Left lobe of liver (tissue), 2 donors: ENCODE results near the gene CYP17A1. TPM values are rescaled to one million over a fixed set of nuclear protein-coding genes. Genes with fewer than 3 reads are reported as not detected.

Experiments
- ATAC-seq: fragments of 200-7000 bp; cut with Tn5 transposase; one replicate; pipeline ENCODE4 v1.9.1; 2020; ENCODE audit warnings: mild to moderate bottlenecking, moderate library complexity
- DNase-seq: peaks from one replicate; pipeline ENCODE4 v3.0.0-alpha.2; 2020; ENCODE audit warnings: low spot score
- total RNA-seq: library from RNA; stranded (reverse); gene quantifications from one replicate; pipeline ENCODE4 v1.2.1, GENCODE V29; 2021
- donor health status: DM: no; HTN: no; CAD: no; lungs with moderate emphysema.
- donor health status: DM: no; HTN: yes; CAD: no.

The CYP17A1 gene
- total RNA-seq, 1 donor from 2014 or later = 3.7 TPM

DNA sequence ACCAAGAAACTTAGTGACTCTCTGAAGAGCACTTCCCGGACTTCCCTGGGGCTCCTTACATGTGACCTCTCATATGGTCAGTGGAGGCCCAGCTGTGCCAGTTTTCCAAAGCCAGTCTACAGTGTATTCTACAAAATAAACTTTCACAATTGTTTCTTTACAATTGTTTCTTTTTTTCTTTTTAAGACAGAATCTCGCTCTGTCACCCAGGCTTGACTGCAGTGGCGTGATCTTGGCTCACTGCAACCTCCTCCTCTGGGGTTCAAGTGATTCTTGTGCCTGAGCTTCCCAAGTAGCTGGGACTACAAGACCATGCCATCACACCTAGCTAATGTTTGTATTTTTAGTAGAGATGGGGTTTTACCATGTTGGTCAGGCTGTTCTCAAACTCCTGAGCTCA is 25.9 kb downstream of the CYP17A1 start:
- ATAC-seq = no peak
- DNase-seq = no peak

DNA sequence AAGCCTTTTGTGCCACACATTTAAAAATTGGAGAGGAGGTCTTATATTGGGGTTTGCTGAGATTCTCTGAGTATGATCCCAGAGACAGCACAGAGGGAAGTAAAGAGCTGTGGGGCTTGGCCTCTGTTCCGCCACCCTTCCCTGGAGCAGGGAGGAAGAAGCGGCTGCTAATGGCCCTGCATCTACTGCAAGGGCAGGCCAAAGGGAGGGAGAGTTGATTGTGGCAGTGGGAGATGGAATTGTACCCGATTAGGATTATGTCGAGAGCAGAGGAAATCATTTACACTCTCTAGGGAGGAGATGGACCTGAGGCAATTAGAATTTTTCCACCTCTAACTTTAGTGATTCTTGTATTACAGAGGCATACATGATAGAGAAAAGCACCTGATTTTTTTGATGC is 28.8 kb downstream of the CYP17A1 start:
- ATAC-seq = no peak

GRCh38 chr10:102804382-102805055 is 32.7 kb downstream of the CYP17A1 start:
- ATAC-seq = no peak
- no peak for DNase-seq

More for the DNA sequence above, 28.8 kb downstream of the CYP17A1 start:
- no peak for DNase-seq

- DNase-seq (no peak), ATAC-seq (no peak)
Measured at GRCh38 chr10:102802920-102803534, 34.2 kb downstream of the CYP17A1 start.

- ATAC-seq (no peak), DNase-seq (no peak)
Measured at GRCh38 chr10:102801978-102802377, 35.2 kb downstream of the CYP17A1 start.

DNA sequence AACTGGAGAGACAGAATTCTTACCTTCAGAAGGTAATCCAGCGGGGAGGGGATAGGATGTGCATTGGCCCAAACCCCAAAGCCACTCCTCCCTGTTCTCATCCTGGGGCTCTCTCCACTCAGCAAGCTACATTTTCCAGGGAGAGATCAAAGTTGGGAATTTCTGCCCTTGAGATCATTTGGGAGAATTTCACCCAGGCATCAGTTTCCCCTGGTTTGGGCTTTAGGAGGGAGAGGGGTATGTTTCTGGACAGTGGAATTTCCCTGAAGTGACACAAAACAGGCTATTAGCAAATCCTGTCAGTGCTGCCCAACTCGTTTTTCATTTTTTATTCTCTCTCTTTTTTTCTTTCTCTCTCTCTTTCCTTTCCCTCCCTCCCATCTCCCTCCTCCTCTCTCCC is 35.7 kb downstream of the CYP17A1 start:
- no peak for ATAC-seq
- no peak for DNase-seq

- ATAC-seq = no peak
- DNase-seq = no peak
Measured at GRCh38 chr10:102800611-102801335, 36.4 kb downstream of the CYP17A1 start.

DNA sequence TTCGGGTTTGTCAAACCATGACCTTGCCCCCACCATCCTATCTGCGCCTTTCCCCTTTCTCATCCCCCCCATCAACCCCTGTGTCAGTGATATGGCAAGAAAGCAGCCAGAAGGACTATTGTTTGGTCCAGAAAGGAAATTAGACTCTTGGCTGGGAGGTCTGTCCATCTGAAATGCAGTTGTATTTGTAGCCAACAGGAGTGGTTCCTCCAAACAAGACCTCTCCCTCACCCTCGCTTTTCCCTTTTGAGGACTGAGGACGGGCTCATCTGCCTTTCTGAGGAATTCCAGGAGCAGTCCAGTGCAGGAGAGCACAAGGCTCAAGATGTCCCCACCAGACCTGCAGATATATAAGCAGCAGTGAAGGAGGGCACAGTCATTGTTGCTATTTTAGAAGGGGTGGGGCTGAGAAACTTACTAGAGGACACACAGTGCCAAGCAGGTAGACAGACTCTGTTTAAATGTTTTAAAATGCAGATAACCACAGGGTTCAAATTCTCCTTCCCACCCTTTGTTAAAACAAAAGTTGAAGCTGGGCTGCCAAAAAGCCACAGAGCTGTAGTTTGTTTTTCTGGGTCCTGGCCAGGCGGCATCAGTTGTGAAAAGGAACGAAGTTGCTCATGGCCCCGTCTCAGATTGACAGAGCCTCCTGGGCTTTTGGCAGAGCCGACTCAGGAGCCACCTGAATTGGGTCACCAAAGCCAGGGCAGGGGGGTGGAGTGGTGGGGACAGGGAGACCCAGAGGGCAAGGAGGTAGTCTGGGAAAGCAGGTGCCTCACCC is 37.3 kb downstream of the CYP17A1 start:
- DNase-seq (peak; percentile 86), ATAC-seq (peak; percentile 72)

GRCh38 chr10:102796407-102797176 is 40.6 kb downstream of the CYP17A1 start:
- peak; percentile 91 for ATAC-seq

DNA sequence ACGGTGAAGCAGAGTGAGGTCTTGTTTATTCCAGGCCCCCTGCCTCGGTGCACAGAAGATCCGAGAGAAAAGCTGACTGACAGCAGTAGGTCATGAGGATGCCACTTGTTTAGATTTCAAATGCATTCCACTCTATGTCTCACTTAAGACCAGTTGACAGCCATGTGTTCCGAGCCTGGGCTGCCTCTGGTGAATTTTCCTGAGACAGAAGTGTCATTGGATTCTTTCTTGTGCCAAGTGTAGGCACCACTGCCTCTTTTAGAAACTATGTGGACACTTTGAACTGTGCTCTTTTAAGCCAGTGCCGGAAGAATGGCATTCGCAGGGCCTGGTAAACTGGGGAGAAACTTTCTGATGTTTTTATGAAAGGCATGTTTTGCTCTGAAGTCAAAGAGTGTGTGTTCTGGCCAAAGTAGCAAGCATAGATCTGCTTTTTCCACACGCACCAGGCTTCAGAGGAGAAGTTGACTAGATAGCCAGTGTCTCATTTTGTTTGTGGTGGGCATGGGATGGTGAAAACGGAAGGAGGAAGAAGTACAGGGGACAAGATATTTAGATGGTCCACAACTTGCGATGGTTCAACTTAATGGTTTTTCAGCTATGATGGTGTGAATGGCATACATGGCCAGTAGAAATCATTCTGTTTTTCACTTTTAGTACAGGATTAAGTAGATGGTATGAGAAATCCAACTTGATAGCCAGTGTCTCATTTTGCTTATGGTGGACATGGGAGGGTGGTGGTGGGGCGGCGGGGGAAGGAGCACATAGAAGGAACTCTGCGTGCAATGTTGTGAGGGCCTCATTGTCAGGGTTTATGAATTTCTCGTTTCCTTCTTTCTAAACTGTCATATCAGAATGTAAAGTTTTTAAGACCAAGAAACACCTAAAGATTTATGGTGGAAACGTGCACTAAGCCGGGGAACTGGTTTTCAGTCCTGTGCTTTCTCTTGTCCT is 41.5 kb downstream of the CYP17A1 start:
- ATAC-seq (peak; percentile 3), DNase-seq (no peak)

More at GRCh38 chr10:102796407-102797176, 40.6 kb downstream of the CYP17A1 start:
- DNase-seq = peak; percentile 93

- DNase-seq (no peak), ATAC-seq (no peak)
Measured at GRCh38 chr10:102791754-102792395, 45.3 kb downstream of the CYP17A1 start.

GRCh38 chr10:102785818-102786217 is 51.4 kb downstream of the CYP17A1 start:
- no peak for ATAC-seq
- no peak for DNase-seq

- ATAC-seq (peak; percentile 48), DNase-seq (no peak)
Measured at GRCh38 chr10:102783568-102783967, 53.6 kb downstream of the CYP17A1 start.

- DNase-seq = peak; percentile 80
Measured at GRCh38 chr10:102782673-102783551, 54.3 kb downstream of the CYP17A1 start.

DNA sequence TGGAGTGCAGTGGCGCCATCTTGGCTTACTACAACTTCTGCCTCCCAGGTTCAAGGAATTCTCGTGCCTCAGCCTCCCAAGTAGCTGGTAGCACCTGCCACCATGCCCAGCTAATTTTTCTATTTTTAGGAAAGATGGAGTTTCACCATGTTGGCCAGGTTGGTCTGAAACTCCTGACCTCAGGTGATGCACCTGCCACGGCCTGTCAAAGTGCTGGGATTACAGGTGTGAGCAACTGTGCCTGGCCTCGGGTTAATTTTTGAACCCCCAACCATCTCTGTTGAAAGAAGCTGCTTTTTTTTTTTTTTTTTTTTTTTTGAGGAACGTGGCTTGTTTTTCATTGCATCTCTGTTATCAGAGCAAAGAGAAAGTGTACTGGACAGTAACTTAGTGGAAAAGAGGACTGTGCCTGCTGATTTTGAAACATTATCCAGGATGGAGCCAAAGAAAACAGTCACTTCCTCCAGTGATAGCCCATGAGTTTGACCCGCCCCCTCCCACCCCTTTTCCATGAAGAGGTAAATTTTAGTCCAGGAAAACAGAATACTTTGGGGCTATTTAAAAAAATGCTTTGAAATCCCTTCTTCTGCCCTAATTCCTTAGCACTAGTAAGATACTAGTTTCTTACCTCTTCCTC is 55.2 kb downstream of the CYP17A1 start:
- peak; percentile 69 for ATAC-seq

More at GRCh38 chr10:102782673-102783551, 54.3 kb downstream of the CYP17A1 start:
- peak; percentile 72 for ATAC-seq

GRCh38 chr10:102781090-102781920 is 55.9 kb downstream of the CYP17A1 start:
- peak; percentile 19 for ATAC-seq
- DNase-seq = no peak

More for the DNA sequence above, 55.2 kb downstream of the CYP17A1 start:
- DNase-seq = no peak
